ENCODE results near the gene CAND2. TPM values are rescaled to one million over a fixed set of nuclear protein-coding genes. Genes with fewer than 3 reads are reported as not detected.

CAND2 gene
- total and polyA plus RNA-seq, 2 of the 8 experiments (the other 6 are each of a cell fraction or from before 2014, with no cell fraction given), result 8.7 TPM

- no peak overlapping the region for H4K5ac ChIP-seq (ENCODE audit: insufficient read length, low read depth, low read length)
- no peak overlapping the region for H2BK12ac ChIP-seq (ENCODE audit: low read depth, low read length)
- no peak overlapping the region for H4K91ac ChIP-seq (replicated peaks; ENCODE audit: insufficient read length, low read length)
- no peaks in the 10 kb centered on the region for H3K9me3 ChIP-seq (ENCODE audit: insufficient read depth in 2 of 2, low read depth in 1 of 2, low read length in 1 of 2)
- H4K8ac ChIP-seq (ENCODE audit: extremely low read depth, insufficient read depth, low read length), result no peak overlapping the region
- no peak overlapping the region for H3K9ac ChIP-seq (replicated peaks in 1 of 4; ENCODE audit: extremely low read depth in 1 of 4, low read depth in 3 of 4, low read length in 3 of 4)
- no peak overlapping the region for H3K23ac ChIP-seq (ENCODE audit: insufficient read length)
- peaks cover 0 to 3% (median 0%) of the 10 kb centered on the region in 4 experiments; a peak in 2 of 7 replicates for H3K4me1 ChIP-seq (replicated peaks in 1 of 4; ENCODE audit: control insufficient read depth in 3 of 4, insufficient read depth in 4 of 4, low read length in 3 of 4)
- H3K4me2 ChIP-seq (ENCODE audit: insufficient read depth in 1 of 2, low read depth in 2 of 2, low read length in 2 of 2), result no peak overlapping the region
- POLR2A ChIA-PET (ENCODE audit: partially characterized antibody), result interaction anchor here (1.1 to 2.2 kb wide), 7 partner anchors 10 to 52 kb away, joined by 3 to 11 read pairs (median 4); partner anchors contain the start of gene RPL32
- H3K79me2 ChIP-seq (ENCODE audit: control insufficient read depth in 1 of 2, insufficient read depth in 2 of 2, low read length in 2 of 2), result no peaks in the 10 kb centered on the region
- no peak overlapping the region for H2AFZ ChIP-seq (ENCODE audit: low read length)
- H3K4me3 ChIP-seq (ENCODE audit: extremely low read depth in 1 of 4, insufficient read depth in 2 of 4, low read depth in 3 of 4, low read length in 4 of 4), result no peak overlapping the region
- H3K27ac ChIP-seq (ENCODE audit: low read depth, low read length), result no peak overlapping the region
- DNase-seq (ENCODE audit: low read depth in 1 of 2, low spot score in 2 of 2), result no peak
- H3K79me1 ChIP-seq (ENCODE audit: low read depth, low read length), result no peaks in the 10 kb centered on the region
- 66% methylated on average over 2 of the region's 2 CpGs; no CpG with 5 or more reads in 1 of the 2 experiments for WGBS, 2 experiments (ENCODE audit: extremely low coverage in 1 of 2, insufficient coverage in 1 of 2, insufficient read length in 1 of 2, insufficient replicate concordance in 2 of 2, low coverage in 1 of 2, low lambda C conversion rate in 2 of 2, missing lambda C conversion rate in 1 of 2)
- no peak for FAIRE-seq
- CTCF ChIA-PET (ENCODE audit: partially characterized antibody), result interaction anchor here (0.8 to 21.3 kb wide), 9 partner anchors 11 to 214 kb away, joined by 3 to 353 read pairs (median 4); partner anchors contain the start of gene RPL32
- H3K14ac ChIP-seq (ENCODE audit: insufficient read length), result no peak overlapping the region
- H3K36me3 ChIP-seq (ENCODE audit: control insufficient read depth in 2 of 4, insufficient read depth in 4 of 4, low read length in 3 of 4), result no peaks in the 10 kb centered on the region
- peaks cover 0 to 3% of the 10 kb centered on the region in 2 experiments for H4K20me1 ChIP-seq (replicated peaks in 1 of 2; ENCODE audit: control insufficient read depth in 1 of 2, insufficient read depth in 2 of 2, low read length in 2 of 2)
- no peaks in the 10 kb centered on the region; the same call in 1 of the 2 replicates for H3K23me2 ChIP-seq (ENCODE audit: low read depth, low read length)
- H2BK15ac ChIP-seq (ENCODE audit: low read length), result no peak overlapping the region
- H3K27me3 ChIP-seq (replicated peaks in 1 of 4; ENCODE audit: control insufficient read depth in 3 of 4, extremely low read depth in 1 of 4, insufficient read depth in 3 of 4, low read length in 3 of 4), result peaks cover 0 to 15% (median 8%) of the 10 kb centered on the region in 4 experiments; a peak in 3 of 7 replicates
- no peak overlapping the region for H3K18ac ChIP-seq (ENCODE audit: extremely low read depth, low read length)
- TF ChIP-seq MAX (IDR thresholded peaks at IDR 0.05), result no peak
- no peak for TF ChIP-seq SIRT6 (IDR thresholded peaks at IDR 0.05; ENCODE audit: low read length)
- no peak for TF ChIP-seq CBX5 (IDR thresholded peaks at IDR 0.05; ENCODE audit: low read depth, low read length)
- no peak for TF ChIP-seq RXRA (IDR thresholded peaks at IDR 0.05; ENCODE audit: insufficient read depth, low read depth, low read length)
- 0 out of 4 replicates have a peak, but pooled peaks of 1 of the 3 experiments have one; percentile 17 for TF ChIP-seq CTCF (IDR thresholded peaks at IDR 0.05; ENCODE audit: control extremely low read depth in 1 of 3, insufficient read depth in 1 of 3, low read depth in 1 of 3, low read length in 3 of 3)
- TF ChIP-seq EZH2 (IDR thresholded peaks at IDR 0.05; ENCODE audit: low read depth, low read length, severe bottlenecking), result no peak
- no peak overlapping the region for H3K4ac ChIP-seq (replicated peaks; ENCODE audit: insufficient read length, low read depth, low read length)
- H2BK20ac ChIP-seq (ENCODE audit: low read length), result no peak overlapping the region
- no peak overlapping the region for H2BK5ac ChIP-seq (ENCODE audit: low read depth, low read length)
- no peak overlapping the region for H2BK120ac ChIP-seq (replicated peaks; ENCODE audit: low read depth, low read length)
- no peak overlapping the region for H2AK5ac ChIP-seq (ENCODE audit: low read depth, low read length)
- H3K56ac ChIP-seq (replicated peaks; ENCODE audit: insufficient read length, low read depth, low read length), result no peak overlapping the region
These were observed 81.7 kb downstream of the CAND2 start for GRCh38 chr3:12878141-12878574.

Measured in H1 (cell line).